Smooth muscle cell (in vitro differentiated cells): Measurements from ENCODE around the gene EDDM3A. TPM values are rescaled to one million over a fixed set of nuclear protein-coding genes. Genes with fewer than 3 reads are reported as not detected.
"Not testable (repeated sequence)": the region's sequence is repeated elsewhere in the genome, so short reads cannot be mapped to it uniquely, and the experiment has no call there.

Experiments used
- DNase-seq: peaks from one replicate; lab custom pipeline; 2025; ENCODE audit not compliant: unreplicated experiment; lab: John Stamatoyannopoulos, UW
- H2AFZ ChIP-seq: fragments of 200-600 bp; sonication (generic); 2 replicates; pipeline ENCODE4 v1.6.0; 2016; ENCODE audit warnings: antibody characterized with exemption, low read depth, mild to moderate bottlenecking
- H3F3A ChIP-seq: fragments of 200-600 bp; sonication (generic); 2 replicates; pipeline ENCODE4 v1.6.0; 2017; ENCODE audit warnings: antibody characterized with exemption, low read depth
- H3K27ac ChIP-seq: fragments of 200-600 bp; sonication (generic); 2 replicates; pipeline ENCODE4 v1.5.1; 2016; ENCODE audit warnings: low read depth, mild to moderate bottlenecking
- H3K27me3 ChIP-seq: fragments of 200-600 bp; sonication (generic); 2 replicates; pipeline ENCODE4 v1.6.1; 2016; ENCODE audit warnings: low read depth, mild to moderate bottlenecking
- H3K36me3 ChIP-seq: fragments of 200-600 bp; sonication (generic); 2 replicates; pipeline ENCODE4 v1.5.1; 2016; ENCODE audit warnings: low read depth
- H3K4me1 ChIP-seq: fragments of 200-600 bp; sonication (generic); 2 replicates; pipeline ENCODE4 v1.5.1; 2016; ENCODE audit warnings: low read depth
- H3K4me2 ChIP-seq: fragments of 200-600 bp; sonication (generic); 2 replicates; pipeline ENCODE4 v1.6.0; 2016; ENCODE audit warnings: mild to moderate bottlenecking
- H3K4me3 ChIP-seq: fragments of 200-600 bp; sonication (generic); 2 replicates; pipeline ENCODE4 v1.5.1; 2016; ENCODE audit warnings: mild to moderate bottlenecking
- H3K79me2 ChIP-seq: fragments of 200-600 bp; sonication (generic); 2 replicates; pipeline ENCODE4 v1.6.0; 2016; ENCODE audit warnings: low read depth, mild to moderate bottlenecking
- H3K9ac ChIP-seq: fragments of 200-600 bp; sonication (generic); 2 replicates; pipeline ENCODE4 v1.6.0; 2016; ENCODE audit warnings: low read depth
- H3K9me3 ChIP-seq: fragments of 200-600 bp; sonication (generic); replicated peaks from 2 replicates; pipeline ENCODE4 v1.5.1; 2016; ENCODE audit warnings: low read depth
- H4K20me1 ChIP-seq: fragments of 200-600 bp; sonication (generic); 2 replicates; pipeline ENCODE4 v1.6.0; 2016; ENCODE audit warnings: low read depth
- WGBS: methylation state at CpG from one replicate; pipeline ENCODE4 v1.1.7; 2016; ENCODE audit warnings: low lambda C conversion rate; 5-methylcytosine and 5-hydroxymethylcytosine counted together
- polyA plus RNA-seq: library from polyadenylated mRNA; unstranded; fragments of >200 nt; fragmentation: Nextera tagmentation; extraction: Ambion mirVana; gene quantifications from 2 replicates; pipeline ENCODE4 v1.2.1, GENCODE V29; 2016
- total RNA-seq: library from RNA; depleted of rRNA; stranded (reverse); fragments of >200 nt; gene quantifications from 2 replicates; pipeline ENCODE4 v1.2.3, GENCODE V29; 2014
- TF ChIP-seq, protein P1 (sequence below): fragments of 200-600 bp; sonication (generic); IDR thresholded peaks from 2 replicates; pipeline ENCODE4 v1.5.1; 2017; ENCODE audit warnings: borderline replicate concordance, mild to moderate bottlenecking, antibody characterized with exemption; ENCODE audit not compliant: insufficient read depth, poor library complexity, severe bottlenecking

EDDM3A gene
- total and polyA plus RNA-seq, 2 experiments from 2014 or later = not detected

DNA sequence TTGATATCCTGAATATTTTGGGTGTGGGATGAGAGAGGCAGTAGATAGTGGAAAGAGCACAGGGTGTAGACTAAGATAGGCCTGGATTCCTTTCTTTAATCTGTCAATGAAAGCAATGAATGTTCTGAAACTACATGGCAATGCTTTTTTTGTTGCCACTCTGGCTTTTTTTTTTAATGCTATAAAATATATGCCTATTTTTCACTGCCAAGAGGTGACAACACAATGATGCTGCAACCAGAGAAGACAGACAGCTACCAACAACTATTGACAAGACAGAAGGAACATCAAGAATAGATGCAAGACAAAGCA, 47.7 kb upstream of the EDDM3A start:
- Histone ChIP-seq H3K36me3 (no peaks in the 10 kb centered on the region), H3K27me3 (no peaks in the 10 kb centered on the region), H2AFZ (no peak overlapping the region), H3K9me3 (no peaks in the 10 kb centered on the region), H3K9ac (no peak overlapping the region), H3K4me1 (no peaks in the 10 kb centered on the region), H3K4me2 (no peak overlapping the region), H3K4me3 (no peak overlapping the region), H3K27ac (no peak overlapping the region), H3K79me2 (no peaks in the 10 kb centered on the region), H4K20me1 (no peaks in the 10 kb centered on the region), H3F3A (no peaks in the 10 kb centered on the region)
- DNase-seq = no peak
- TF ChIP-seq, protein P1, sequence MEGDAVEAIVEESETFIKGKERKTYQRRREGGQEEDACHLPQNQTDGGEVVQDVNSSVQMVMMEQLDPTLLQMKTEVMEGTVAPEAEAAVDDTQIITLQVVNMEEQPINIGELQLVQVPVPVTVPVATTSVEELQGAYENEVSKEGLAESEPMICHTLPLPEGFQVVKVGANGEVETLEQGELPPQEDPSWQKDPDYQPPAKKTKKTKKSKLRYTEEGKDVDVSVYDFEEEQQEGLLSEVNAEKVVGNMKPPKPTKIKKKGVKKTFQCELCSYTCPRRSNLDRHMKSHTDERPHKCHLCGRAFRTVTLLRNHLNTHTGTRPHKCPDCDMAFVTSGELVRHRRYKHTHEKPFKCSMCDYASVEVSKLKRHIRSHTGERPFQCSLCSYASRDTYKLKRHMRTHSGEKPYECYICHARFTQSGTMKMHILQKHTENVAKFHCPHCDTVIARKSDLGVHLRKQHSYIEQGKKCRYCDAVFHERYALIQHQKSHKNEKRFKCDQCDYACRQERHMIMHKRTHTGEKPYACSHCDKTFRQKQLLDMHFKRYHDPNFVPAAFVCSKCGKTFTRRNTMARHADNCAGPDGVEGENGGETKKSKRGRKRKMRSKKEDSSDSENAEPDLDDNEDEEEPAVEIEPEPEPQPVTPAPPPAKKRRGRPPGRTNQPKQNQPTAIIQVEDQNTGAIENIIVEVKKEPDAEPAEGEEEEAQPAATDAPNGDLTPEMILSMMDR = no peak

DNA sequence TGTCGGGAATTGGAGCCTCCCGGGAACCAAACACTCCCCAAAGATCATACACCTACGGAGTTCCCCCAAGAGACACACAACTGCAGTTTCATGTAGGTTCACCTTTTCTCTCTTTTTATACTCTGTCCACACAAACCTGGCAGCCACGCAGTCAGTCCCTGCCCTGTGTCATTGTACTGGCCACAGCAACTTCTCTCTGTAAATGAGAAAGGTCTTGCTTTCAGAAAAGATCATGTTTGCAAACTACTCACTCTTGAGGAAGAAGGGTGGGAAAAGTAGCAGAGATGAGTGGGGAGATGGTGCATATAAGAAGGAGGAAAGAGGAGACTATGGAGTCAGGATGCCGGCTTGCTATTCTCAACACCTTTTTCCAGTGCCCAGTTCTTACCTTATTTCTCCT, 46.8 kb upstream of the EDDM3A start:
- Histone ChIP-seq H2AFZ (no peak overlapping the region), H3K27me3 (no peaks in the 10 kb centered on the region), H4K20me1 (no peaks in the 10 kb centered on the region), H3K79me2 (no peaks in the 10 kb centered on the region), H3F3A (no peaks in the 10 kb centered on the region), H3K4me3 (no peak overlapping the region), H3K4me1 (no peaks in the 10 kb centered on the region), H3K9me3 (no peaks in the 10 kb centered on the region), H3K36me3 (no peaks in the 10 kb centered on the region), H3K4me2 (no peak overlapping the region), H3K27ac (no peak overlapping the region), H3K9ac (no peak overlapping the region)
- 91% methylated on average over 5 of the region's 5 CpGs for WGBS
- DNase-seq = no peak
- TF ChIP-seq, protein P1 = no peak

DNA sequence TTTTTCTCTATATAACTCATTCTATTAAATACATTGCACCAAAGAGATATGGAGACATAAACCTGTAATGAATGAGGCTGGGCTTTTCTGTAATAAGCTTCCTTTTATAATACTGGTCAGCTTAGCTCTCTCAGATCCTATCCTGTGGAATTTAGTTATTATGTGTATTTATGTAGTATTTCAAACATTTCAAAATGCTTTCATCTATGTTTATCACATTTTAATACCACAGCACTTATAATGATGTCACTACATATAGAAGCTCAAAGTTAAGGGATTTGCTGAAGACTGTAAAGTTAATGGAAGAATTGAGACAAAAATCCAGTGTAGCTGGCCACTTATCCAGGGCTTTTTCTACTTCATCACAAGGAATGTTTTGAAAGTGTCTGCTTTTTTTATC, 45.8 kb upstream of the EDDM3A start:
- no peak for DNase-seq
- H3K27me3 ChIP-seq = no peaks in the 10 kb centered on the region
- no peak overlapping the region for H2AFZ ChIP-seq
- no peaks in the 10 kb centered on the region for H3K36me3 ChIP-seq
- TF ChIP-seq, protein P1 = no peak
- H3K9ac ChIP-seq = no peak overlapping the region
- no peaks in the 10 kb centered on the region for H3K79me2 ChIP-seq
- H4K20me1 ChIP-seq = no peaks in the 10 kb centered on the region
- no peak overlapping the region for H3K4me3 ChIP-seq
- no peaks in the 10 kb centered on the region for H3F3A ChIP-seq
- no peak overlapping the region for H3K4me2 ChIP-seq
- no peaks in the 10 kb centered on the region for H3K9me3 ChIP-seq
- H3K4me1 ChIP-seq = no peaks in the 10 kb centered on the region
- H3K27ac ChIP-seq = no peak overlapping the region

DNA sequence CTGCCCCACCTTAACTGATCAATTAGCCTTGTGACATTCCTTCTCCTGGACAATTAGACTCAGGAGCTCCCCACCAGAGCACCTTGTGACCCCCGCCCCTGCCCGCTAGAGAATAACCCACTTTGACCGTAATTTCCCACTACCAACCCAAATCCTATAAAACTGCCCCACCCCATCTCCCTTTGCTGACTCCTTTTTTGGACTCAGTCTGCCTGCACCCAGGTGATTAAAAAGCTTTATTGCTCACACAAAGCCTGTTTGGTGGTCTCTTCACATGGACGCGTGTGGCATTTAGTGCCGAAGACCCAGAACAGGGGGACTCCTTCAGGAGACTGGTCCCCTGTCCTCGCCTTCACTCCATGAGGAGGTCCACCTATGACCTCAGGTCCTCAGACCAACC, 44.7 kb upstream of the EDDM3A start:
- H3K4me3 ChIP-seq, H3F3A ChIP-seq: not testable (repeated sequence)

More for the DNA sequence above, 44.7 kb upstream of the EDDM3A start:
- not testable (repeated sequence) for H4K20me1 ChIP-seq, H3K9me3 ChIP-seq, H3K9ac ChIP-seq, H3K4me2 ChIP-seq, H3K27ac ChIP-seq, H3K4me1 ChIP-seq, DNase-seq, H3K79me2 ChIP-seq, H3K27me3 ChIP-seq, H2AFZ ChIP-seq, H3K36me3 ChIP-seq
- 95% methylated on average over 7 of the region's 7 CpGs for WGBS
